ENCODE data around the gene NT5E. TPM values are rescaled to one million over a fixed set of nuclear protein-coding genes. Genes with fewer than 3 reads are reported as not detected.
A peak's percentile ranks its signal among the peaks of the same experiment; 100 is the strongest.

NT5E gene
- total and polyA plus RNA-seq, 2 of the 13 experiments (the other 11 are each of a cell fraction or from before 2014, with no cell fraction given) = 9.5 to 33.0 TPM

DNA sequence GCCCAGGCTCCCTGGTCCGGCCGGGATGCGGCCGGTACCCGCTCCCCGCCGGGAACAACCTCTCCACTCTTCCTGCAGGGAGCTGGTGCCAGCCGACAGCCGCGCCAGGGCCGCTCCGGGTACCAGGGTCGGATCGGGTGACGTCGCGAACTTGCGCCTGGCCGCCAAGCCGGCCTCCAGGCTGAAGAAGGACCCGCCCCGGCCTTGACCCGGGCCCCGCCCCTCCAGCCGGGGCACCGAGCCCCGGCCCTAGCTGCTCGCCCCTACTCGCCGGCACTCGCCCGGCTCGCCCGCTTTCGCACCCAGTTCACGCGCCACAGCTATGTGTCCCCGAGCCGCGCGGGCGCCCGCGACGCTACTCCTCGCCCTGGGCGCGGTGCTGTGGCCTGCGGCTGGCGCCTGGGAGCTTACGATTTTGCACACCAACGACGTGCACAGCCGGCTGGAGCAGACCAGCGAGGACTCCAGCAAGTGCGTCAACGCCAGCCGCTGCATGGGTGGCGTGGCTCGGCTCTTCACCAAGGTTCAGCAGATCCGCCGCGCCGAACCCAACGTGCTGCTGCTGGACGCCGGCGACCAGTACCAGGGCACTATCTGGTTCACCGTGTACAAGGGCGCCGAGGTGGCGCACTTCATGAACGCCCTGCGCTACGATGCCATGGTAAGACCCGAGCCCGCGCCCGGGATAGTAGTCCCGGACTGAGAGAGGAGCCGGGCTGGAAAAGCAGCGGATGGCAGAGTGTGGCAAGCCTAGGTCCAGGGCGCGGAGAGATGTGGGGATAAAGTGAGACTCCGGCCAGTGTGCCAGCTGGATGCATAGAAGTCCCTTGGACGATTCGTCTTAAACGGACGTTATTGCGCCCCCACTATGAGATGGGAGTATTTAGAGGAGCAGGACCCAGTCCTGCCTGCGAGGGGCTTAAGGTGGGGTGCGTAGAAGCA, at the start of gene NT5E (continued):
- no peak for TF ChIP-seq ATM (IDR thresholded peaks at IDR 0.05; ENCODE audit: borderline replicate concordance)
- TF ChIP-seq, protein P1, sequence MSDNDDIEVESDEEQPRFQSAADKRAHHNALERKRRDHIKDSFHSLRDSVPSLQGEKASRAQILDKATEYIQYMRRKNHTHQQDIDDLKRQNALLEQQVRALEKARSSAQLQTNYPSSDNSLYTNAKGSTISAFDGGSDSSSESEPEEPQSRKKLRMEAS (IDR thresholded peaks at IDR 0.05) = peak; percentile 69

DNA sequence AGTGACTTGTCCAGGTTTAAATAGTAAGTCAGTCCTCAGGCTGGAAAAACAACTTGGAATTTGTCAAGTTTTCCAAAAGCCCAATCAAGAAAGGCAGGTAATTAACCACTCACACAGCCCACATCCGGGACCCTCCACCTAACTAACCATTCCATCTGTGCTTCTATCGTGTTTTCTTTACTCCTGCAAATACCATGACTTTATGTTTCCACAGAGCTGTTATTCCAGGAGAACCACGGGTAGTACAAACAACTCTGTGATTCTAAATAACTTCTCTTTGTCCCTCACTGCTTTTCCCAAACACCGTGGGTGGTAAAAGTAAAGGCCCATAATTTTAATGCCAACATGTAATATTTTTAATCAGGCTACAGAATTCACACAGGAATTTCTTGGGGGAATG, 49.6 kb upstream of the NT5E start:
- in situ Hi-C loops (cut with HindIII; ENCODE audit: extremely low pct_ligation_motif_present, low pct_unique_long_range_greater_than_20kb) (no loop called here), intact Hi-C loops (cut with micrococcal nuclease; ENCODE audit: unreplicated experiment) (no loop called here)
- POLR2A ChIA-PET = interaction anchor here (1.3 to 2.1 kb wide), 2 partner anchors 50 to 51 kb away, joined by 4 to 6 read pairs; partner anchors contain the start of gene NT5E
- FAIRE-seq = no peak
- TF ChIP-seq FOXP1 (IDR thresholded peaks at IDR 0.05) (no peak), FOXP1 (CRISPR knock-in tag; IDR thresholded peaks at IDR 0.05) (no peak), PCBP2 (optimal IDR thresholded peaks at IDR 0.05; ENCODE audit: low read depth, low read length, poor library complexity, severe bottlenecking) (no peak), GATAD2A (CRISPR knock-in tag; IDR thresholded peaks at IDR 0.05) (0 out of 2 replicates have a peak, but pooled peaks have one; percentile 3), ISL2 (CRISPR knock-in tag; IDR thresholded peaks at IDR 0.05) (peak; percentile 23; the same call in 1 of the 2 replicates)
- no peak overlapping the region for H2AFZ ChIP-seq (ENCODE audit: low read length)
- no peaks in the 10 kb centered on the region for H4K20me1 ChIP-seq (ENCODE audit: insufficient read depth, low read length)
- H3K4me3 ChIP-seq (replicated peaks in 1 of 3; ENCODE audit: insufficient read depth in 1 of 3, low read depth in 2 of 3, low read length in 3 of 3) = no peak overlapping the region
- H3K4me1 ChIP-seq (ENCODE audit: insufficient read depth, low read length) = peaks cover 83% of the 10 kb centered on the region
- 57% methylated on average over 4 of the region's 4 CpGs for WGBS (ENCODE audit: low lambda C conversion rate)
- ATAC-seq = no peak
- no peaks in the 10 kb centered on the region for H3K79me2 ChIP-seq (ENCODE audit: insufficient read depth, low read length)
- no peak overlapping the region for H3K4me2 ChIP-seq (ENCODE audit: low read depth, low read length)
- no TSS peak for BruUV-seq (replicated peaks)
- no peaks in the 10 kb centered on the region for H3K36me3 ChIP-seq (replicated peaks in 1 of 2; ENCODE audit: control insufficient read depth in 1 of 2, insufficient read depth in 2 of 2, low read length in 2 of 2)
- H3K9ac ChIP-seq (ENCODE audit: insufficient read depth, low read depth, low read length) = no peak overlapping the region
- CTCF ChIA-PET (ENCODE audit: low intra/inter-chr PET ratio, low total read pairs) = no interaction called here
- no peak for DNase-seq (ENCODE audit: low spot score)
- peak overlapping the region; percentile 11 for H3K27ac ChIP-seq (ENCODE audit: extremely low read length, insufficient read depth, low read length)
- H3K27me3 ChIP-seq (ENCODE audit: control insufficient read depth in 1 of 2, insufficient read depth in 2 of 2, low read length in 2 of 2) = no peaks in the 10 kb centered on the region
- H3K9me3 ChIP-seq (ENCODE audit: low read length) = no peaks in the 10 kb centered on the region

All from HepG2 (cell line).